AG09309 (cell line): Measurements from ENCODE around the gene PER1.

Experiments
- DNase-seq: peaks from one replicate; pipeline ENCODE4 v3.0.0-alpha.2; 2010; ENCODE audit warnings: low read depth
- H3K4me3 ChIP-seq: 2 replicates; pipeline ENCODE4 v1.5.1; 2011; ENCODE audit warnings: mild to moderate bottlenecking, low read depth, low read length, moderate library complexity; ENCODE audit not compliant: control insufficient read depth
- CTCF ChIP-seq: IDR thresholded peaks from 2 replicates; pipeline ENCODE4 v1.5.1; 2011; ENCODE audit warnings: mild to moderate bottlenecking, low read depth, low read length, inconsistent platforms; ENCODE audit not compliant: insufficient read depth, control insufficient read depth; ENCODE audit errors: missing control alignments

PER1 gene

GRCh38 chr17:8122422-8122923 lies 29.7 kb downstream of the PER1 start:
- peak overlapping the region; percentile 65 for H3K4me3 ChIP-seq
- TF ChIP-seq CTCF = no peak
- DNase-seq = no peak

- peak; percentile 48 for TF ChIP-seq CTCF
- no peak for DNase-seq
- H3K4me3 ChIP-seq = peak overlapping the region; percentile 65
Measured at GRCh38 chr17:8121681-8122421, 30.4 kb downstream of the PER1 start.

GRCh38 chr17:8121407-8121680 lies 30.9 kb downstream of the PER1 start:
- peak overlapping the region; percentile 65 for H3K4me3 ChIP-seq
- no peak for DNase-seq
- no peak for TF ChIP-seq CTCF

GRCh38 chr17:8120520-8121406 lies 31.4 kb downstream of the PER1 start:
- no peak for DNase-seq
- peak; percentile 24 for TF ChIP-seq CTCF
- H3K4me3 ChIP-seq = peak overlapping the region; percentile 65

- TF ChIP-seq CTCF = no peak
- DNase-seq = peak; percentile 76
- H3K4me3 ChIP-seq = peak overlapping the region; percentile 65
Measured at GRCh38 chr17:8119581-8120519, 32.4 kb downstream of the PER1 start.
